ENCODE data around the gene SERPINB7. TPM values are rescaled to one million over a fixed set of nuclear protein-coding genes. Genes with fewer than 3 reads are reported as not detected.

Gene SERPINB7
- total RNA-seq, 4 donors from 2014 or later = not detected

- H3K4me3 ChIP-seq = no peak overlapping the region
Measured at GRCh38 chr18:63765837-63766236, 9.4 kb upstream of the SERPINB7 start.

GRCh38 chr18:63773551-63773950 is 1.7 kb upstream of the SERPINB7 start:
- no peaks in the 10 kb centered on the region for H3K9me3 ChIP-seq
- WGBS, 2 donors (ENCODE audit: low coverage in 1 of 2) = 77 to 81% methylated on average over 3 of the region's 3 CpGs

More at GRCh38 chr18:63765837-63766236, 9.4 kb upstream of the SERPINB7 start:
- Histone ChIP-seq H3K4me1 (no peaks in the 10 kb centered on the region), H3K9me3 (peaks cover 0 to 3% (median 0%) of the 10 kb centered on the region in 3 donors), H3K27ac (no peak overlapping the region), H3K27me3 (no peaks in the 10 kb centered on the region), H3K36me3 (no peaks in the 10 kb centered on the region)
- 54 to 76% methylated on average over 2 of the region's 2 CpGs for WGBS, 2 donors (ENCODE audit: low coverage in 1 of 2)
- no peak for ATAC-seq
- TF ChIP-seq CTCF (IDR thresholded peaks at IDR 0.05) (no peak), POLR2A (IDR thresholded peaks at IDR 0.05) (no peak), POLR2AphosphoS5 (IDR thresholded peaks at IDR 0.05) (no peak), EP300 (IDR thresholded peaks at IDR 0.05) (no peak)

GRCh38 chr18:63774511-63774910 is 707 bp upstream of the SERPINB7 start:
- no peaks in the 10 kb centered on the region for H3K9me3 ChIP-seq
- WGBS, 2 donors (ENCODE audit: low coverage in 1 of 2) = 20 to 33% methylated on average over 1 of the region's 1 CpG

More at GRCh38 chr18:63773551-63773950, 1.7 kb upstream of the SERPINB7 start:
- TF ChIP-seq CTCF (IDR thresholded peaks at IDR 0.05) (no peak), POLR2AphosphoS5 (IDR thresholded peaks at IDR 0.05) (no peak), POLR2A (IDR thresholded peaks at IDR 0.05) (no peak), EP300 (IDR thresholded peaks at IDR 0.05) (no peak)
- H3K4me1 ChIP-seq = no peaks in the 10 kb centered on the region
- no peak overlapping the region for H3K27ac ChIP-seq
- H3K4me3 ChIP-seq = no peak overlapping the region
- H3K27me3 ChIP-seq = no peaks in the 10 kb centered on the region
- ATAC-seq = no peak
- H3K36me3 ChIP-seq = no peaks in the 10 kb centered on the region

GRCh38 chr18:63779386-63779785 is 4.2 kb downstream of the SERPINB7 start:
- no peak overlapping the region for H3K4me3 ChIP-seq
- H3K9me3 ChIP-seq = no peaks in the 10 kb centered on the region
- TF ChIP-seq POLR2A (IDR thresholded peaks at IDR 0.05) = no peak
- no peak for TF ChIP-seq POLR2AphosphoS5 (IDR thresholded peaks at IDR 0.05)
- TF ChIP-seq EP300 (IDR thresholded peaks at IDR 0.05) = no peak
- TF ChIP-seq CTCF (IDR thresholded peaks at IDR 0.05) = no peak
- H3K4me1 ChIP-seq = no peaks in the 10 kb centered on the region
- H3K27ac ChIP-seq = no peak overlapping the region
- ATAC-seq = no peak
- no peaks in the 10 kb centered on the region for H3K27me3 ChIP-seq
- no peaks in the 10 kb centered on the region for H3K36me3 ChIP-seq
- whole genome bisulfite sequencing, 2 donors (ENCODE audit: low coverage in 1 of 2) = 38 to 50% methylated on average over 1 of the region's 1 CpG

More at GRCh38 chr18:63774511-63774910, 707 bp upstream of the SERPINB7 start:
- no peak overlapping the region for H3K27ac ChIP-seq
- H3K27me3 ChIP-seq = no peaks in the 10 kb centered on the region
- H3K4me3 ChIP-seq = no peak overlapping the region
- no peaks in the 10 kb centered on the region for H3K36me3 ChIP-seq
- ATAC-seq = no peak
- TF ChIP-seq POLR2A (IDR thresholded peaks at IDR 0.05) (no peak), CTCF (IDR thresholded peaks at IDR 0.05) (no peak), EP300 (IDR thresholded peaks at IDR 0.05) (no peak), POLR2AphosphoS5 (IDR thresholded peaks at IDR 0.05) (no peak)
- H3K4me1 ChIP-seq = no peaks in the 10 kb centered on the region

- no peak overlapping the region for H3K4me3 ChIP-seq
- WGBS, 2 donors (ENCODE audit: low coverage in 1 of 2) = 69 to 75% methylated on average over 5 of the region's 5 CpGs
- TF ChIP-seq CTCF (IDR thresholded peaks at IDR 0.05) = no peak
- TF ChIP-seq POLR2AphosphoS5 (IDR thresholded peaks at IDR 0.05) = no peak
- no peak for TF ChIP-seq POLR2A (IDR thresholded peaks at IDR 0.05)
- TF ChIP-seq EP300 (IDR thresholded peaks at IDR 0.05) = no peak
Measured at GRCh38 chr18:63783394-63783793, 8.2 kb downstream of the SERPINB7 start.

More at GRCh38 chr18:63783394-63783793, 8.2 kb downstream of the SERPINB7 start:
- Histone ChIP-seq H3K27ac (no peak overlapping the region), H3K27me3 (no peaks in the 10 kb centered on the region), H3K9me3 (no peaks in the 10 kb centered on the region), H3K36me3 (no peaks in the 10 kb centered on the region), H3K4me1 (no peaks in the 10 kb centered on the region)
- no peak for ATAC-seq

Data from gastroesophageal sphincter (tissue), 4 donors.